Activated naive CD8-positive, alpha-beta T cell treated with anti-CD3 and anti-CD28 coated beads, Interleukin-2, amount 10 ng/mL, durations not matched to agents 7 days and 5 days (primary cell): ENCODE data around the gene SEC16B. TPM values are rescaled to one million over a fixed set of nuclear protein-coding genes. Genes with fewer than 3 reads are reported as not detected.

ENCODE experiments used
- ATAC-seq: fragments of 150-1000 bp; cut with Tn5 transposase; one replicate; pipeline ENCODE4 v1.10.0; 2021; ENCODE audit warnings: low read depth, moderate library complexity
- POLR2A ChIA-PET: fragments of 350-600 bp; sonication (Branson Sonifier 250); formaldehyde crosslinking; loops from one replicate; lab custom pipeline; 2021; ENCODE audit warnings: antibody characterized with exemption; lab: Charles Lee
- DNase-seq: peaks from one replicate; pipeline ENCODE4 v3.0.0; 2021
- H3K27ac Mint-ChIP-seq: one replicate; pipeline ENCODE4 v1.8.0; 2022; ENCODE audit warnings: mild to moderate bottlenecking, mixed read lengths
- H3K27me3 Mint-ChIP-seq: one replicate; pipeline ENCODE4 v1.8.0; 2022; ENCODE audit warnings: mild to moderate bottlenecking, moderate library complexity, mixed read lengths
- H3K36me3 Mint-ChIP-seq: one replicate; pipeline ENCODE4 v1.8.0; 2021; ENCODE audit warnings: mild to moderate bottlenecking, mixed read lengths
- H3K4me1 Mint-ChIP-seq: one replicate; pipeline ENCODE4 v1.8.0; 2021; ENCODE audit warnings: mixed read lengths
- H3K4me3 Mint-ChIP-seq: one replicate; pipeline ENCODE4 v1.8.0; 2022; ENCODE audit warnings: mild to moderate bottlenecking, moderate library complexity, mixed read lengths
- H3K9me3 Mint-ChIP-seq: one replicate; pipeline ENCODE4 v1.8.0; 2021; ENCODE audit warnings: mixed read lengths
- total RNA-seq, 2 experiments: library from RNA; stranded (reverse); gene quantifications; one replicate each; pipeline ENCODE4 v1.2.3, GENCODE V29; 2021

SEC16B gene
- total RNA-seq: under 1 TPM; 0.26 to 0.42 TPM

GRCh38 chr1:177969825-177970371 lies at the start of gene SEC16B:
SEC16B (minus strand) TSS chr1:177970058; CDS start chr1:177967981, 2,077 bp downstream.
- POLR2A ChIA-PET: no interaction called here
- no peaks in the 10 kb centered on the region for H3K27me3 Mint-ChIP-seq
- no peak for DNase-seq
- peak within 1 kb of the TSS; percentile 28 for H3K4me3 Mint-ChIP-seq
- no peaks in the 10 kb centered on the region for H3K36me3 Mint-ChIP-seq
- ATAC-seq: no peak
- H3K4me1 Mint-ChIP-seq: no peaks in the 10 kb centered on the region
- no peaks in the 10 kb centered on the region for H3K9me3 Mint-ChIP-seq
- no peak within 1 kb of the TSS for H3K27ac Mint-ChIP-seq

GRCh38 chr1:178019622-178020021 lies 49.8 kb upstream of the SEC16B start:
- Mint-ChIP-seq H3K36me3 (no peaks in the 10 kb centered on the region), H3K9me3 (peaks cover 2% of the 10 kb centered on the region), H3K4me3 (no peak overlapping the region), H3K4me1 (no peaks in the 10 kb centered on the region), H3K27ac (no peak overlapping the region), H3K27me3 (no peaks in the 10 kb centered on the region)
- ATAC-seq (no peak), DNase-seq (no peak)
- POLR2A ChIA-PET: no interaction called here

GRCh38 chr1:178019208-178019607 lies 49.4 kb upstream of the SEC16B start:
- DNase-seq (no peak), ATAC-seq (no peak)
- no peaks in the 10 kb centered on the region for H3K27me3 Mint-ChIP-seq
- H3K36me3 Mint-ChIP-seq: no peaks in the 10 kb centered on the region
- no peak overlapping the region for H3K27ac Mint-ChIP-seq
- no peak overlapping the region for H3K4me3 Mint-ChIP-seq
- POLR2A ChIA-PET: no interaction called here
- H3K9me3 Mint-ChIP-seq: no peaks in the 10 kb centered on the region
- no peaks in the 10 kb centered on the region for H3K4me1 Mint-ChIP-seq

- Mint-ChIP-seq H3K4me3 (no peak overlapping the region), H3K27ac (no peak overlapping the region), H3K27me3 (no peaks in the 10 kb centered on the region), H3K4me1 (no peaks in the 10 kb centered on the region), H3K9me3 (no peaks in the 10 kb centered on the region), H3K36me3 (no peaks in the 10 kb centered on the region)
- ATAC-seq (no peak), DNase-seq (no peak)
- POLR2A ChIA-PET: no interaction called here
Measured at GRCh38 chr1:178017517-178017916, 47.7 kb upstream of the SEC16B start.

GRCh38 chr1:178011864-178012503 lies 42.1 kb upstream of the SEC16B start:
- no peaks in the 10 kb centered on the region for H3K4me1 Mint-ChIP-seq
- H3K27me3 Mint-ChIP-seq: no peaks in the 10 kb centered on the region
- no peaks in the 10 kb centered on the region for H3K36me3 Mint-ChIP-seq
- no peak overlapping the region for H3K27ac Mint-ChIP-seq
- H3K9me3 Mint-ChIP-seq: no peaks in the 10 kb centered on the region
- DNase-seq (no peak), ATAC-seq (no peak)
- no peak overlapping the region for H3K4me3 Mint-ChIP-seq
- POLR2A ChIA-PET: no interaction called here

GRCh38 chr1:178011465-178011828 lies 41.6 kb upstream of the SEC16B start:
- H3K36me3 Mint-ChIP-seq: no peaks in the 10 kb centered on the region
- H3K4me3 Mint-ChIP-seq: no peak overlapping the region
- POLR2A ChIA-PET: no interaction called here
- no peaks in the 10 kb centered on the region for H3K27me3 Mint-ChIP-seq
- no peaks in the 10 kb centered on the region for H3K4me1 Mint-ChIP-seq
- DNase-seq: no peak
- no peak for ATAC-seq
- H3K9me3 Mint-ChIP-seq: no peaks in the 10 kb centered on the region
- H3K27ac Mint-ChIP-seq: no peak overlapping the region

GRCh38 chr1:178010674-178011464 lies 41.0 kb upstream of the SEC16B start:
- H3K27ac Mint-ChIP-seq: no peak overlapping the region

GRCh38 chr1:178006043-178006442 lies 36.2 kb upstream of the SEC16B start:
- no peaks in the 10 kb centered on the region for H3K9me3 Mint-ChIP-seq
- H3K4me3 Mint-ChIP-seq: no peak overlapping the region
- no peaks in the 10 kb centered on the region for H3K36me3 Mint-ChIP-seq
- DNase-seq (no peak), ATAC-seq (no peak)
- H3K4me1 Mint-ChIP-seq: no peaks in the 10 kb centered on the region
- H3K27ac Mint-ChIP-seq: no peak overlapping the region
- no peaks in the 10 kb centered on the region for H3K27me3 Mint-ChIP-seq
- POLR2A ChIA-PET: no interaction called here

More at GRCh38 chr1:178010674-178011464, 41.0 kb upstream of the SEC16B start:
- H3K4me1 Mint-ChIP-seq: no peaks in the 10 kb centered on the region
- DNase-seq (no peak), ATAC-seq (no peak)
- POLR2A ChIA-PET: no interaction called here
- H3K9me3 Mint-ChIP-seq: no peaks in the 10 kb centered on the region
- no peaks in the 10 kb centered on the region for H3K27me3 Mint-ChIP-seq
- H3K4me3 Mint-ChIP-seq: no peak overlapping the region
- no peaks in the 10 kb centered on the region for H3K36me3 Mint-ChIP-seq

GRCh38 chr1:178005450-178005849 lies 35.6 kb upstream of the SEC16B start:
- Mint-ChIP-seq H3K36me3 (no peaks in the 10 kb centered on the region), H3K4me1 (no peaks in the 10 kb centered on the region), H3K4me3 (no peak overlapping the region), H3K9me3 (no peaks in the 10 kb centered on the region), H3K27ac (no peak overlapping the region), H3K27me3 (no peaks in the 10 kb centered on the region)
- no peak for ATAC-seq
- DNase-seq: no peak
- POLR2A ChIA-PET: no interaction called here

GRCh38 chr1:178004926-178005391 lies 35.1 kb upstream of the SEC16B start:
- POLR2A ChIA-PET: no interaction called here
- no peak overlapping the region for H3K27ac Mint-ChIP-seq
- no peak overlapping the region for H3K4me3 Mint-ChIP-seq
- no peak for ATAC-seq
- no peaks in the 10 kb centered on the region for H3K27me3 Mint-ChIP-seq
- H3K4me1 Mint-ChIP-seq: no peaks in the 10 kb centered on the region
- H3K36me3 Mint-ChIP-seq: no peaks in the 10 kb centered on the region
- no peak for DNase-seq
- H3K9me3 Mint-ChIP-seq: no peaks in the 10 kb centered on the region

GRCh38 chr1:177998696-177999631 lies 29.1 kb upstream of the SEC16B start:
- Mint-ChIP-seq H3K36me3 (no peaks in the 10 kb centered on the region), H3K9me3 (peaks cover 3% of the 10 kb centered on the region), H3K27me3 (no peaks in the 10 kb centered on the region), H3K27ac (no peak overlapping the region), H3K4me1 (no peaks in the 10 kb centered on the region), H3K4me3 (no peak overlapping the region)
- DNase-seq: no peak
- ATAC-seq: no peak
- POLR2A ChIA-PET: no interaction called here

GRCh38 chr1:177996957-177997356 lies 27.1 kb upstream of the SEC16B start:
- no peak overlapping the region for H3K27ac Mint-ChIP-seq
- no peak for DNase-seq
- no peaks in the 10 kb centered on the region for H3K27me3 Mint-ChIP-seq
- H3K36me3 Mint-ChIP-seq: no peaks in the 10 kb centered on the region
- H3K4me3 Mint-ChIP-seq: no peak overlapping the region
- H3K4me1 Mint-ChIP-seq: no peaks in the 10 kb centered on the region
- POLR2A ChIA-PET: no interaction called here
- peaks cover 5% of the 10 kb centered on the region for H3K9me3 Mint-ChIP-seq
- ATAC-seq: no peak

- Mint-ChIP-seq H3K27ac (no peak overlapping the region), H3K27me3 (no peaks in the 10 kb centered on the region), H3K4me3 (no peak overlapping the region), H3K36me3 (no peaks in the 10 kb centered on the region), H3K4me1 (no peaks in the 10 kb centered on the region), H3K9me3 (peaks cover 7% of the 10 kb centered on the region)
- no peak for DNase-seq
- POLR2A ChIA-PET: no interaction called here
- no peak for ATAC-seq
Measured at GRCh38 chr1:177995369-177995768, 25.5 kb upstream of the SEC16B start.
